H1 (cell line): ENCODE results near the gene FAM120A. TPM values are rescaled to one million over a fixed set of nuclear protein-coding genes. Genes with fewer than 3 reads are reported as not detected.

Experiments used
- CTCF ChIA-PET: fragments of 300-600 bp; sonication (Branson Sonifier 250); formaldehyde crosslinking; loops from one replicate; lab custom pipeline; 2021; ENCODE audit not compliant: partially characterized antibody; lab: Charles Lee
- POLR2A ChIA-PET: fragments of 300-600 bp; sonication (Branson Sonifier 250); formaldehyde crosslinking; loops from one replicate; lab custom pipeline; 2021; ENCODE audit warnings: inconsistent platforms; ENCODE audit not compliant: partially characterized antibody; lab: Charles Lee
- DNase-seq, 2 experiments: peaks; one replicate each; pipeline versions ENCODE4 v3.0.0 to v3.0.0-alpha.2; 2010 to 2022; ENCODE audit warnings: low spot score in 2 of 2, low read depth in 1 of 2, mixed read lengths in 1 of 2
- FAIRE-seq: peaks from 2 replicates; lab custom pipeline; 2011; peaks lifted over from hg19 to GRCh38; lab: Jason Lieb, UNC
- H2AFZ ChIP-seq: 2 replicates; pipeline ENCODE4 v1.8.1; 2012; ENCODE audit warnings: low read length, inconsistent platforms
- H2AK5ac ChIP-seq: 2 replicates; pipeline ENCODE4 v1.6.1; 2013; ENCODE audit warnings: low read depth, low read length
- H2BK120ac ChIP-seq: replicated peaks from 2 replicates; pipeline ENCODE3; 2013; ENCODE audit warnings: low read depth, low read length, inconsistent platforms
- H2BK12ac ChIP-seq: 2 replicates; pipeline ENCODE4 v1.6.1; 2013; ENCODE audit warnings: low read depth, low read length
- H2BK15ac ChIP-seq: 2 replicates; pipeline ENCODE4 v1.6.1; 2013; ENCODE audit warnings: low read length
- H2BK20ac ChIP-seq: 2 replicates; pipeline ENCODE4 v1.6.1; 2013; ENCODE audit warnings: low read length
- H2BK5ac ChIP-seq: 2 replicates; pipeline ENCODE4 v1.6.1; 2013; ENCODE audit warnings: low read depth, low read length
- H3K14ac ChIP-seq: 2 replicates; pipeline ENCODE4 v1.6.1; 2013; ENCODE audit warnings: inconsistent platforms; ENCODE audit not compliant: insufficient read length
- H3K18ac ChIP-seq: 2 replicates; pipeline ENCODE4 v1.6.1; 2013; ENCODE audit warnings: low read length; ENCODE audit errors: extremely low read depth
- H3K23ac ChIP-seq: 2 replicates; pipeline ENCODE4 v1.6.1; 2013; ENCODE audit warnings: inconsistent platforms; ENCODE audit not compliant: insufficient read length
- H3K23me2 ChIP-seq: 2 replicates; pipeline ENCODE4 v1.6.1; 2013; ENCODE audit warnings: low read depth, low read length
- H3K27ac ChIP-seq: 2 replicates; pipeline ENCODE4 v1.6.1; 2011; ENCODE audit warnings: low read depth, low read length, inconsistent platforms
- H3K27me3 ChIP-seq, 4 experiments: replicated peaks in 1 of 4; 1 replicate in 1 of 4; 2 replicates in 3 of 4; pipeline versions ENCODE4 v1.6.1 to v1.8.1; 2011 to 2013; ENCODE audit warnings: low read length in 3 of 4, mild to moderate bottlenecking in 3 of 4, inconsistent platforms in 2 of 4, mixed read lengths in 2 of 4, moderate library complexity in 1 of 4; ENCODE audit not compliant: control insufficient read depth in 3 of 4, insufficient read depth in 3 of 4; ENCODE audit errors: extremely low read depth in 1 of 4
- H3K36me3 ChIP-seq, 4 experiments: 2 replicates each; pipeline versions ENCODE4 v1.6.1 to v1.8.1; 2011 to 2013; ENCODE audit warnings: mild to moderate bottlenecking in 4 of 4, low read length in 3 of 4, moderate library complexity in 2 of 4, control low read depth in 1 of 4, inconsistent platforms in 1 of 4; ENCODE audit not compliant: insufficient read depth in 4 of 4, control insufficient read depth in 2 of 4
- H3K4ac ChIP-seq: replicated peaks from 2 replicates; pipeline ENCODE3; 2013; ENCODE audit warnings: low read length, low read depth, mixed read lengths, inconsistent platforms; ENCODE audit not compliant: insufficient read length
- H3K4me1 ChIP-seq, 4 experiments: replicated peaks in 1 of 4; 1 replicate in 1 of 4; 2 replicates in 3 of 4; pipeline versions ENCODE4 v1.6.1 to v1.8.1; 2011 to 2013; ENCODE audit warnings: low read length in 3 of 4, inconsistent platforms in 2 of 4, mixed read lengths in 1 of 4; ENCODE audit not compliant: insufficient read depth in 4 of 4, control insufficient read depth in 3 of 4
- H3K4me2 ChIP-seq, 2 experiments: 2 replicates each; pipeline versions ENCODE4 v1.6.1 to v1.8.1; 2011 to 2013; ENCODE audit warnings: low read depth in 2 of 2, low read length in 2 of 2, control low read depth in 1 of 2, inconsistent platforms in 1 of 2, mild to moderate bottlenecking in 1 of 2; ENCODE audit not compliant: insufficient read depth in 1 of 2
- H3K4me3 ChIP-seq, 4 experiments: fragments of 200-600, 300-600 bp in 1 of 4; sonication (generic), shearing (Covaris generic), sonication (Bioruptor Twin) in 1 of 4; 2 replicates each; pipeline versions ENCODE4 v1.5.1 to v1.8.1; 2011 to 2016; ENCODE audit warnings: low read length in 4 of 4, low read depth in 3 of 4, control low read depth in 2 of 4, inconsistent platforms in 2 of 4, mild to moderate bottlenecking in 2 of 4, mixed read lengths in 1 of 4, moderate library complexity in 1 of 4; ENCODE audit not compliant: insufficient read depth in 2 of 4; ENCODE audit errors: extremely low read depth in 1 of 4
- H3K56ac ChIP-seq: replicated peaks from 2 replicates; pipeline ENCODE3; 2013; ENCODE audit warnings: low read depth, mild to moderate bottlenecking, mixed read lengths, low read length, inconsistent platforms; ENCODE audit not compliant: insufficient read length
- H3K79me1 ChIP-seq: 2 replicates; pipeline ENCODE4 v1.6.1; 2013; ENCODE audit warnings: low read depth, low read length, control low read depth
- H3K79me2 ChIP-seq, 2 experiments: 2 replicates each; pipeline versions ENCODE4 v1.6.1 to v1.8.1; 2012 to 2013; ENCODE audit warnings: low read length in 2 of 2, mild to moderate bottlenecking in 2 of 2, inconsistent platforms in 1 of 2; ENCODE audit not compliant: insufficient read depth in 2 of 2, control insufficient read depth in 1 of 2
- H3K9ac ChIP-seq, 4 experiments: replicated peaks in 1 of 4; 1 replicate in 1 of 4; 2 replicates in 3 of 4; pipeline versions ENCODE4 v1.6.1 to v1.8.1; 2011 to 2013; ENCODE audit warnings: low read depth in 3 of 4, low read length in 3 of 4, control low read depth in 2 of 4, mild to moderate bottlenecking in 2 of 4, moderate library complexity in 2 of 4, inconsistent platforms in 1 of 4; ENCODE audit errors: extremely low read depth in 1 of 4
- H3K9me3 ChIP-seq, 2 experiments: 2 replicates each; pipeline versions ENCODE4 v1.6.1 to v1.8.1; 2012 to 2013; ENCODE audit warnings: mild to moderate bottlenecking in 2 of 2, moderate library complexity in 2 of 2, control low read depth in 1 of 2, inconsistent platforms in 1 of 2, low read depth in 1 of 2, low read length in 1 of 2, mixed read lengths in 1 of 2; ENCODE audit not compliant: insufficient read depth in 2 of 2
- H4K20me1 ChIP-seq, 2 experiments: replicated peaks in 1 of 2; 2 replicates each; pipeline versions ENCODE3 to v1.8.1; 2011 to 2013; ENCODE audit warnings: inconsistent platforms in 2 of 2, low read length in 2 of 2, mild to moderate bottlenecking in 1 of 2; ENCODE audit not compliant: insufficient read depth in 2 of 2, control insufficient read depth in 1 of 2
- H4K5ac ChIP-seq: 2 replicates; pipeline ENCODE4 v1.6.1; 2013; ENCODE audit warnings: low read length, low read depth, mixed read lengths, inconsistent platforms; ENCODE audit not compliant: insufficient read length
- H4K8ac ChIP-seq: 2 replicates; pipeline ENCODE4 v1.8.0; 2013; ENCODE audit warnings: mild to moderate bottlenecking, moderate library complexity, low read length, inconsistent platforms; ENCODE audit not compliant: insufficient read depth; ENCODE audit errors: extremely low read depth
- H4K91ac ChIP-seq: replicated peaks from 2 replicates; pipeline ENCODE3; 2013; ENCODE audit warnings: low read length, mixed read lengths, inconsistent platforms; ENCODE audit not compliant: insufficient read length
- BACH1 ChIP-seq: IDR thresholded peaks from 2 replicates; pipeline ENCODE4 v1.6.1; 2012; ENCODE audit warnings: low read length, improper control_type of control experiment
- BCL11A ChIP-seq, 2 experiments: IDR thresholded peaks; one replicate each; pipeline ENCODE4 v1.6.1; 2011; ENCODE audit warnings: low read depth in 2 of 2, low read length in 2 of 2, mild to moderate bottlenecking in 2 of 2
- E2F6 ChIP-seq: IDR thresholded peaks from 2 replicates; pipeline ENCODE4 v1.6.1; 2012; ENCODE audit warnings: inconsistent platforms
- EZH2 ChIP-seq: fragments of 200-600 bp; sonication (generic); IDR thresholded peaks from 2 replicates; pipeline ENCODE4 v1.7.1; 2012; ENCODE audit warnings: low read depth, mild to moderate bottlenecking, moderate library complexity, low read length, inconsistent platforms; ENCODE audit not compliant: severe bottlenecking
- GTF2F1 ChIP-seq: IDR thresholded peaks from 2 replicates; pipeline ENCODE4 v1.6.1; 2012; ENCODE audit warnings: low read depth, low read length, improper control_type of control experiment, borderline replicate concordance
- HDAC6 ChIP-seq: IDR thresholded peaks from one replicate; pipeline ENCODE4 v1.7.1; 2012; ENCODE audit warnings: low read depth, mild to moderate bottlenecking, inconsistent platforms, low read length, moderate library complexity
- NRF1 ChIP-seq: IDR thresholded peaks from 2 replicates; pipeline ENCODE4 v1.6.1; 2011; ENCODE audit warnings: mild to moderate bottlenecking, low read depth, low read length, improper control_type of control experiment
- RNF2 ChIP-seq: fragments of 200-900, 300-1000 bp; sonication (generic); IDR thresholded peaks from 2 replicates; pipeline ENCODE4 v1.7.1; 2016; ENCODE audit warnings: borderline replicate concordance, low read depth, mild to moderate bottlenecking, antibody characterized with exemption, low read length; ENCODE audit not compliant: poor library complexity, severe bottlenecking; ENCODE audit errors: missing control alignments
- SAP30 ChIP-seq: fragments of 300-600 bp; sonication (generic); IDR thresholded peaks from 2 replicates; pipeline ENCODE4 v1.7.1; 2012; ENCODE audit warnings: low read length, moderate library complexity, mild to moderate bottlenecking, inconsistent platforms; ENCODE audit not compliant: insufficient read depth, insufficient replicate concordance
- SIX5 ChIP-seq: IDR thresholded peaks from 2 replicates; pipeline ENCODE4 v1.6.1; 2011; ENCODE audit warnings: mild to moderate bottlenecking, low read depth, low read length
- SP2 ChIP-seq: IDR thresholded peaks from 2 replicates; pipeline ENCODE4 v1.6.1; 2012; ENCODE audit warnings: mild to moderate bottlenecking, low read length, inconsistent platforms
- TAF7 ChIP-seq: optimal IDR thresholded peaks from 2 replicates; pipeline ENCODE3; 2011; ENCODE audit warnings: low read depth, mild to moderate bottlenecking, inconsistent platforms, low read length, moderate library complexity, borderline replicate concordance
- YY1 ChIP-seq: IDR thresholded peaks from 2 replicates; pipeline ENCODE4 v1.6.1; 2011; ENCODE audit warnings: low read depth, mild to moderate bottlenecking, low read length
- WGBS, 2 experiments: shearing (Covaris generic) in 1 of 2; methylation state at CpG; one replicate each; pipeline versions ENCODE4 v1.1.6 to v1.1.7; 2013 to 2015; ENCODE audit warnings: low lambda C conversion rate in 2 of 2, mixed read lengths in 2 of 2, inconsistent platforms in 1 of 2, low coverage in 1 of 2, missing lambda C conversion rate in 1 of 2; ENCODE audit not compliant: insufficient replicate concordance in 2 of 2, insufficient coverage in 1 of 2, insufficient read length in 1 of 2; ENCODE audit errors: extremely low coverage in 1 of 2, missing lambda C conversion rate in 1 of 2; 5-methylcytosine and 5-hydroxymethylcytosine counted together
- polyA plus RNA-seq, 7 experiments: library from polyadenylated mRNA; depleted of rRNA in 3 of 7; stranded (reverse) in 5 of 7; unstranded in 2 of 7; fragments of >200 nt in 5 of 7; fragments of 200-250 nt in 2 of 7; gene quantifications; 1 replicate in 5 of 7; 2 replicates in 1 of 7; 4 replicates in 1 of 7; pipeline versions ENCODE4 v1.2.1 to v1.2.3, GENCODE V29; 2011 to 2013; ENCODE audit warnings: missing spikeins in 2 of 7, mixed read lengths in 2 of 7
- total RNA-seq: library from RNA; stranded (reverse); fragmentation: NEBNext Ultra II Directional; extraction: Animal tissue kit (Norgen Biotek cat#: 25700); gene quantifications from 2 replicates; pipeline ENCODE4 v1.2.1, GENCODE V29; 2021

FAM120A gene
- total and polyA plus RNA-seq, 2 of the 8 experiments (the other 6 are each of a cell fraction or from before 2014, with no cell fraction given) = 24.9 to 54.7 TPM

- H3K4me2 ChIP-seq = no peak overlapping the region
- CTCF ChIA-PET = interaction anchor here (1.2 to 1.4 kb wide), 4 partner anchors 8 to 119 kb away, joined by 3 to 5 read pairs (median 3); no protein-coding TSS in a partner anchor
- no peak overlapping the region for H3K18ac ChIP-seq
- H3K4ac ChIP-seq = no peak overlapping the region
- H2BK20ac ChIP-seq = no peak overlapping the region
- no peak overlapping the region for H2BK15ac ChIP-seq
- H3K23me2 ChIP-seq = no peaks in the 10 kb centered on the region
- no peaks in the 10 kb centered on the region for H3K27me3 ChIP-seq
- no peak overlapping the region for H2AFZ ChIP-seq
- POLR2A ChIA-PET = interaction anchor here (1.0 kb wide), 1 partner anchor 112 kb away, joined by 4 read pairs; no protein-coding TSS in a partner anchor
- peaks cover 7% of the 10 kb centered on the region for H3K79me1 ChIP-seq
- no peak overlapping the region for H2BK12ac ChIP-seq
- peaks cover 3 to 6% (median 5%) of the 10 kb centered on the region in 4 experiments; a peak in 5 of 7 replicates for H3K4me1 ChIP-seq
- H2AK5ac ChIP-seq = no peak overlapping the region
- FAIRE-seq (no peak), DNase-seq (no peak)
- H3K36me3 ChIP-seq = peaks cover 0 to 10% (median 2%) of the 10 kb centered on the region in 4 experiments; a peak in 2 of 8 replicates
- H2BK5ac ChIP-seq = no peak overlapping the region
- H3K56ac ChIP-seq = no peak overlapping the region
- no peak overlapping the region for H4K5ac ChIP-seq
- H4K20me1 ChIP-seq = peaks cover 3 to 7% of the 10 kb centered on the region in 2 experiments
- H3K23ac ChIP-seq = no peak overlapping the region
- H3K79me2 ChIP-seq = peaks cover 3 to 56% of the 10 kb centered on the region in 2 experiments; a peak in 3 of 4 replicates
- H3K14ac ChIP-seq = no peak overlapping the region
- H3K4me3 ChIP-seq = no peak overlapping the region
- no peak overlapping the region for H2BK120ac ChIP-seq
- H3K27ac ChIP-seq = no peak overlapping the region
- no peak overlapping the region for H4K8ac ChIP-seq
- no peak overlapping the region for H3K9ac ChIP-seq
- H3K9me3 ChIP-seq = no peaks in the 10 kb centered on the region
- H4K91ac ChIP-seq = no peak overlapping the region
- WGBS, 2 experiments = 89% methylated on average over 5 of the region's 5 CpGs; no CpG with 5 or more reads in 1 of the 2 experiments
- no peak for TF ChIP-seq SIX5
- TF ChIP-seq NRF1 = no peak
- TF ChIP-seq SAP30 = no peak
- TF ChIP-seq TAF7 = no peak
- TF ChIP-seq BCL11A (IDR thresholded peaks at IDR 0.05; ENCODE audit: low read depth in 2 of 2, low read length in 2 of 2) = no peak
- TF ChIP-seq SP2 = no peak
- TF ChIP-seq YY1 = no peak
- TF ChIP-seq HDAC6 = no peak
- TF ChIP-seq EZH2 = no peak
- TF ChIP-seq BACH1 = no peak
- TF ChIP-seq GTF2F1 = no peak
- TF ChIP-seq E2F6 = no peak
- TF ChIP-seq RNF2 = no peak
Observed at GRCh38 chr9:93473411-93473810, 21.9 kb downstream of the FAM120A start.
